Fibroblast of villous mesenchyme (primary cell): Measurements from ENCODE around the gene DPY19L3. TPM values are rescaled to one million over a fixed set of nuclear protein-coding genes. Genes with fewer than 3 reads are reported as not detected.

Source experiments
- DNase-seq: peaks from one replicate; pipeline ENCODE4 v3.0.0-alpha.2; 2010; ENCODE audit warnings: low read depth
- H3K4me3 ChIP-seq: 2 replicates; pipeline ENCODE4 v1.5.1; 2011; ENCODE audit warnings: low read depth, mild to moderate bottlenecking, low read length
- total RNA-seq: library from RNA; depleted of rRNA; stranded (reverse); fragments of >200 nt; gene quantifications from 2 replicates; pipeline ENCODE4 v1.2.3, GENCODE V29; 2012
- TF ChIP-seq, protein P1 (sequence below): IDR thresholded peaks from 2 replicates; pipeline ENCODE4 v1.5.1; 2012; ENCODE audit warnings: low read depth, mild to moderate bottlenecking, low read length; ENCODE audit not compliant: insufficient read depth

DPY19L3 gene, protein sequence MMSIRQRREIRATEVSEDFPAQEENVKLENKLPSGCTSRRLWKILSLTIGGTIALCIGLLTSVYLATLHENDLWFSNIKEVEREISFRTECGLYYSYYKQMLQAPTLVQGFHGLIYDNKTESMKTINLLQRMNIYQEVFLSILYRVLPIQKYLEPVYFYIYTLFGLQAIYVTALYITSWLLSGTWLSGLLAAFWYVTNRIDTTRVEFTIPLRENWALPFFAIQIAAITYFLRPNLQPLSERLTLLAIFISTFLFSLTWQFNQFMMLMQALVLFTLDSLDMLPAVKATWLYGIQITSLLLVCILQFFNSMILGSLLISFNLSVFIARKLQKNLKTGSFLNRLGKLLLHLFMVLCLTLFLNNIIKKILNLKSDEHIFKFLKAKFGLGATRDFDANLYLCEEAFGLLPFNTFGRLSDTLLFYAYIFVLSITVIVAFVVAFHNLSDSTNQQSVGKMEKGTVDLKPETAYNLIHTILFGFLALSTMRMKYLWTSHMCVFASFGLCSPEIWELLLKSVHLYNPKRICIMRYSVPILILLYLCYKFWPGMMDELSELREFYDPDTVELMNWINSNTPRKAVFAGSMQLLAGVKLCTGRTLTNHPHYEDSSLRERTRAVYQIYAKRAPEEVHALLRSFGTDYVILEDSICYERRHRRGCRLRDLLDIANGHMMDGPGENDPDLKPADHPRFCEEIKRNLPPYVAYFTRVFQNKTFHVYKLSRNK
- total RNA-seq: 22.5 and 30.0 TPM in 2 replicates

DNA sequence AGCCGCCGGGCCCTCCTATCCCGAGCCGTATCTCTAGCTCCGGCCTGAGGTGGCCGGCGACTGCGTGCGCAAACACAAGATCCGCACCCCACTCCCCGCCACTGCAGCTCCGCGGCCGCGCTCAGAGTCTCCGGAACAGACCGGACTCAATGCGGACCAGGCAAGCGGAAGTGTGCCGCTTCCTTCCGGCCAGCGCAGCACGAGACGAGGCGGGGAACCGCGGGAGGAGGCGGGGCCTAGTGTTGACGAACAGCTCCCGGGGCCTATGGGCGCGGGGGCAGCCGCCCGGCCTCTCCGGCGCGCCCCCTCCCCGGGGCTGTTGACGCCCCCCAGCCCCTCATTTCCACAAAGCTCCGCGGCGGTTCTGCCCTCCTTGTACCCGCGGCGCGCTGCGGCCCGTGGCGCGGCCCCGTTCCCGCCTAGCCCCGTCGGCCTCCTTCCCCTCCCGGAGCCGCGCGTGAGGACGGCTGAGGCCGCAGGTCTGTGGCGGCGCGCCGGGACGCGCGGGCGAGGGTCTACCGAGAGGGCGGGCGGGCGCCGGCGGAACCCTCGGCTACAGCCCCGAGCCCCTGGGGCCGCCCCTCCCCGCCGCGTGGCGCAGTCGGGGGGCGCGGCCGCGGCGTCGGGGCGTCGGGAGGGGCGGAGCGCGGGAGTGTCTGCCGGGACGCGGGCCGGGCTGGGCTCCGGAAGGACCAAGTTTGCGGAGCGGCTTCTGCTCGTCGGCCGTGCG, at the start of gene DPY19L3:
Gene DPY19L3 (plus strand): TSS at position 340 of the 730 bp plus-strand sequence. CDS start 2,484 bp downstream, outside the sequence.
- TF ChIP-seq, protein P1, sequence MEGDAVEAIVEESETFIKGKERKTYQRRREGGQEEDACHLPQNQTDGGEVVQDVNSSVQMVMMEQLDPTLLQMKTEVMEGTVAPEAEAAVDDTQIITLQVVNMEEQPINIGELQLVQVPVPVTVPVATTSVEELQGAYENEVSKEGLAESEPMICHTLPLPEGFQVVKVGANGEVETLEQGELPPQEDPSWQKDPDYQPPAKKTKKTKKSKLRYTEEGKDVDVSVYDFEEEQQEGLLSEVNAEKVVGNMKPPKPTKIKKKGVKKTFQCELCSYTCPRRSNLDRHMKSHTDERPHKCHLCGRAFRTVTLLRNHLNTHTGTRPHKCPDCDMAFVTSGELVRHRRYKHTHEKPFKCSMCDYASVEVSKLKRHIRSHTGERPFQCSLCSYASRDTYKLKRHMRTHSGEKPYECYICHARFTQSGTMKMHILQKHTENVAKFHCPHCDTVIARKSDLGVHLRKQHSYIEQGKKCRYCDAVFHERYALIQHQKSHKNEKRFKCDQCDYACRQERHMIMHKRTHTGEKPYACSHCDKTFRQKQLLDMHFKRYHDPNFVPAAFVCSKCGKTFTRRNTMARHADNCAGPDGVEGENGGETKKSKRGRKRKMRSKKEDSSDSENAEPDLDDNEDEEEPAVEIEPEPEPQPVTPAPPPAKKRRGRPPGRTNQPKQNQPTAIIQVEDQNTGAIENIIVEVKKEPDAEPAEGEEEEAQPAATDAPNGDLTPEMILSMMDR: no peak
- DNase-seq: peak; percentile 95
- H3K4me3 ChIP-seq: peak within 1 kb of the TSS; percentile 85

DNA sequence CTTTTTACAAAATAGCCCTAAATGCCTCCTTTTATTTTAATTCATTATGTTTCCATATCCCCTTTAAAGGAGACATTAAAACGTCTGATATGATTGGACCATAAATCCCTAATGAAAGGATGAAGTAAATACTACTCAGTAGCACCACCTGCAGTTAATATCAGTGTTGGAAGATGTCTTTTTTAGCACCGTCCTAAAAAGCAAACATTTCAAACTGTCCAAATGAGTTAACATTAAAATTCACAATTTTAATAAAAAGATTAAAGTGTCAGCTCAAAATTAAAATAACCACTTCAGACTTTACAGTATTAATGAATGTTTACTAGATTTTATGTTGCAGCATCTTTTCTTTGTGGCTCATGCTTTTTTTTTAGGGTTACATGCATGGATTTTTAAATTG, 47.9 kb upstream of the DPY19L3 start:
- no peak for DNase-seq
- TF ChIP-seq, protein P1: peak; percentile 30
- no peak overlapping the region for H3K4me3 ChIP-seq

DNA sequence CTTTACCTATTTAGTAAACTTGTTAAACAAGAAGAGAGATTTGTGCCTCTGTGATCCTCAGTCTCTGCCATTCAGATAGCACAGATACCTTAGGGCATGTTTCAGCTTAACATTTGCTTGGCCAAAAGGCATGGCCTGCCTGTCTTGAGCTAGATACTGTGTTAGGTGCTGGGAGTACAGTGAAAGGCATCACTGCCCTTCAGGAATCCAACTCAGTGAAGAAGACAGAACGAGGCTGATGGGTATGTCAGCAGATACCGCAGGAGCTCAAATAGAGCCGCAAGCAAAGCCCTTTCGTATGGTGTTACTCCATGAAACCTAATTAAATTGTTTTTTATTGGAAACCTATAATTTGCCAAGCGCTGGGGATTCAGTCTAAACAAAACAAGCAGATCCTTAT, 47.2 kb upstream of the DPY19L3 start:
- TF ChIP-seq, protein P1: no peak
- no peak for DNase-seq
- H3K4me3 ChIP-seq: no peak overlapping the region

DNA sequence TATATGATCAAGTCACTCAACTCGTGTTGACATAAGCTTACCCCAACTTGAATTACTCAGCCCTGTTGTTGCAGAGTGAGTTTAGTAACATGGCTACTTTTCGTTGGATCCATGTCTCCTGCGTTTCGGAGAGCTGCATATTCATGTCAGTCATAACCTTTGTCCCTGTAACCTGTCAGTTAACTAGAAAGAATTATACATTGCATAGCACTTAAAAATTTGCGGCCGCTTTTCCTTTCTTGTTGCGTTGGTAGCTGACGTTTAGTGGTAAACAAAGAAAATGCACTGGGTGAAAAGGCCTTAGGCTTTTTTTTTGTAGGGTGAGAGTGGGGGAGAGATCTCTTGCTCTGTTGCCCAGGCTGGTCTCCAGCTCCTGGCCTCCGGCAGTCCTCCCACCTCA, 46.0 kb upstream of the DPY19L3 start:
- DNase-seq: no peak

DNA sequence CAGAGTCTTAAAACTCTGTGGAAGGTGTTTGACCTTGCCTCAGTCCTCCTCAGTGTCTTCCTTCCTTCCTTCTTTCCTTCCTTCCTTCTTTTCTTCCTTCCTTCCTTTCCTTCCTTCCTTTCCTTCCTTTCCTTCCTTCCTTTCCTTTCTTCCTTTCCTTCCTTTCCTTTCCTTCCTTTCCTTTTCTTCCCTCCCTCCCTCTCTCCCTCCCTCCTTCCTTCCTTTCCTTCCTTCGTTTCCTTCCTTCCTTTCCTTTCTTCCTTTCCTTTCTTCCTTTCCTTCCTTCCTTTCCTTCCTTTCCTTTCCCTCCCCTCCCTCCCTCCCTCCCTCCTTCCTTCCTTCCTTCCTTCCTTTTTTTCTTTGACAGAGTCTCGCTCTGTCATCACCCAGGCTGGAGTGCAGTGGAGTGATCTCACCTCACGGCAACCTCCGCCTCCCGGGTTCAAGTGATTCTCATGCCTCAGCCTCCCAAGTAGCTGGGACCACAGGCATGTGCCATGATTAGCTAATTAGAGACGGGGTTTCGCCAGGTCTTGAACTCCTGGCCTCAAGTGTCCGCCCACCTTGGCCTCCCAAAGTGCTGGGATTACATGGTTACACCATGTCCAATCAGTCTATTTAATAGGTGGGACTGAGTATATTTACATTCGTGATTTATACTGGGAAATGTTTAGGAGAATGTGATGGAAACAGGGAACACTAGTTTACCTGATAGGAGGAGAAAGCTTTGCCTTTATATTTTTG, 43.8 kb upstream of the DPY19L3 start:
- TF ChIP-seq, protein P1: no peak
- no peak for DNase-seq
- H3K4me3 ChIP-seq: no peak overlapping the region

More for the DNA sequence above, 46.0 kb upstream of the DPY19L3 start:
- TF ChIP-seq, protein P1: no peak
- H3K4me3 ChIP-seq: no peak overlapping the region

DNA sequence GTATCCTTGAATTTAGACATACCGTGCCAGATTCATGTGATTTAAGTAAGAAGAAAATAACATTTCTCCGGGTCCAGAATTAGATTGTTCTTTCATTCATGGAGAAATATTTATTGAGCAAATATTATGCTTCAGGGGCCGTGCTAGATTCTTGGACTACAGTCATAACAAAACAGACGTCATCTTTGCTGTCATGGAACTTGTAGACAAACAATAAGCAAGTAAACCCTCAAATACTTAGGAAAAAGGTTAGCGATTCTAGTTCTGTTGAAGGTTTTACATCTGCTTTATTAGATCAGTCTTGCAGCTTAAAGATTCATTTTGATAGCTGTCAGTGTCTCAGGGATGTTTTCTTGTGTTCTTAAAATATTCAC, 43.3 kb upstream of the DPY19L3 start:
- TF ChIP-seq, protein P1: no peak
- DNase-seq: no peak
- H3K4me3 ChIP-seq: no peak overlapping the region
